GM21447 (cell line): ENCODE measurements around the gene MTAP.
"Not testable (repeated sequence)": the region's sequence is repeated elsewhere in the genome, so short reads cannot be mapped to it uniquely, and the experiment has no call there.

Source experiments
- ATAC-seq: cut with Tn5 transposase; IDR thresholded peaks from one replicate; pipeline ENCODE4 v1.9.1; 2021; ENCODE audit not compliant: unreplicated experiment

The MTAP gene

GRCh38 chr9:21904776-21905175 lies 102.3 kb downstream of the MTAP start:
- no peak for ATAC-seq

DNA sequence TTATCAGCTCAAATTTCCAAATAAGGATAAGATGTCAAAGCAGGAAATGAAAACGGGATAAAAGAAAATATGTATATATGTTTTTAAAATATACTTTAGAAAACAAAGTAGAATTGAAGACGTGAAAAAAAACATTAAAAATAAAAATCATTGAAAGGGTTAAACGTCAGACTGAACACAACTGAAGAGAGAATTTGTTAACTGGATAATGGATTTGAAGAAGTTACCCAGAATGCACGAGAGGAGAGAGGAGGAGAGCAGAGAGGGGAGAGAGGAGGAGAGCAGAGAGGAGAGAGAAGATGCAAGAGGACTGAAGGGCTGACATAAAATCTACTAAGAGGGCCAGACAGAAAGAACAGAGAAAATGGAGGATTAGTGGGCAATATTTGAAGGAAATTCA lies 103.8 kb downstream of the MTAP start:
- no peak for ATAC-seq

DNA sequence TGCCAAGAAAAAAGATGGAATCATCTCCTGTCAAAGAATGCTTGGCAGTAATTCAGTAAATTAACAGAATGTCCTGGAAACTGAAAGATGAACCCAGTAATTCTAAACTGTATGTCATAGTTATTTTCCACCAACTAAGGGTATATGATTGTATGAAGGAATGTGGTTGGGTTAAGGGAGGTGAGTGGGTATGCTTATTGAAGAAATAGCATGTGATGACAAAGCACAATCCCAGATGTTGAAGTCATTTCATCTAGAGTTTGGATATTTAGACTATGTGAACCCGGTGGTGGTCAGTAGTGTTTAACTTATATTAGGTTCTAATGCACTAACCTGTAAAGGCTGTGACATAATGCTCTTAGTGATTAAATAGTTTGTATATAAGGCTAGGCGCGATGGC lies 104.4 kb downstream of the MTAP start:
- no peak for ATAC-seq

DNA sequence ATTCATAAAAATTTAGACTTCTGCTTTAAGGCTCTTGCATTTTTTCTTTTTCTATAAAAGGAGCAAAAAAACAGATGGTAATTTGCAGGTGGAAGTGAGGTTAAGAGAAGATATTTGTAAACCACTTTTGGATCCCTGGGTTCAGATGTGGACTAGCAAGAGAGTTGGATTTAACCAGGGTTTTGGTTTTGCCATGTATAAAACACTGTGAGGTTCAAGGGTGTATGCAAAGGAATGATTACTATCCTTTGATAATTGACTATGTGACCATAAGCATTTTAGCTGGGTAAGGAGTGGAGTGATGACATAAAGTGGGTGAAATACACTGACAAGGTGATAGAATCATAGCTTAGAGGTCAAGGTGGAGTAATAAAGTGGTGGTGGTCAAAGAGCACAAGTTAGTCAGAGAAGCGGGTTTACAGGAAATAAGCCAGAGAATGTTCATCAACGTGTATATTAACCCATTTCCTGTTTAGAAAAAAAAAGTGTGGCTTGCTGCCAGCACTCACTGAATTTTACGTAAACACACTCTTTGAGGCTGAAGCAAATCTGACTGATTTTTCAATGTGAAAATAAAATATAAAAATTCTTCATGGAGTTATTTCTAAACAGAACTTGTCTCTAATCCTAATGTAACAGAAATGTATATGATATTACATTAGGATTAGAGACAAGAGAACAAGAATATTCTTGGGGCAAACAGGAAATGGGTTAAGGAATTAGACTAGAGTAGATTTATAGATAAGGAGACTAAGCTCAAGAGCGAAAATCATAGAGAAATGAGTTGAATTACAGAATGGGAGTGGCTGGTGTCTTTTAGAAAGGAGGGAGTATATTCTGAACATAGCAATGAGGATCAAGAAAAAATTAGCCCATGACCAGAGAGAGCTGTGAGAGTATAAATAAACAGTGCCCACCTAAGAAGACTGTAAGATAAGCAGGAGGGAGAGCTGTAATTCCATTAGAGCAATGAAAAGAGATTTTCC lies 117.2 kb downstream of the MTAP start:
- ATAC-seq: peak; percentile 94

- no peak for ATAC-seq
Measured at GRCh38 chr9:21923694-21924093, 121.3 kb downstream of the MTAP start.

- no peak for ATAC-seq
Measured at GRCh38 chr9:21927752-21928151, 125.3 kb downstream of the MTAP start.

DNA sequence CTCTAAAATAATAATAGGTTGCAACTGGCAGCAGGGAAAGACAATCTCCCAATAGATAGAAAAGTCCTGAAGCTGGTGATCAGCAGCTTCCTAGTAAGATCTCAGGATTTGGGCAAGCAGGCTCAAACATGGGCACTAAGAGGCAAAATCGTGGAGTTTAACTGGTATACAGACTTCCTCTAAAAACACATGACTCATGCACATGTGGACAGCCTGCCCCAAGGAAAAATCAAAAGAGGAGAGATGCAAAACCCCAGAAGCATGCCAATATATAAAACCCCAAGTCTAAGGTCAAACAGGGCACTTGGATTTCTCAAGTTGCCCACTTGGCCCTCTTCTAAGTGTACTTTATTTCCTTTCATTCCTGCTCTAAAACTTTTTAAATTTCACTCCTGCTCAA lies 129.0 kb downstream of the MTAP start:
- ATAC-seq: no peak

DNA sequence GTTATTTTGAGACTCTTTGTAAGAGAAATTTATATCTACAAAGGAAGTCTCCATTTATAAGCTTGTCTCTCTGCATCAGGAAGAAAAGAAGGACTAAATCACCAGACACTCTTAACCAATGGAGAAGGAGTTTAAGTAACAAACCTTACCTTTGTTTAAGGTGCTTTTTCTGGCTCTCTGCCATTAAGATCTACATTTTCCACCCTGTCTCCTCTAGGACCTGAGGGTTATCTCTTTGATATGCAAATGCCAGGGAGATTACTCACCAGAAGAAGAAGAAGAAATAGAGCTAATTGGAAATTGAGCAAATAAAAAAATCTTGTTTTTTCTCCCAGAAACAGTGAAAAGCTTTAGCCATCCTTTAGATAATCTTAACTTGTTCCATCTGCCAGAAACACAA lies 130.8 kb downstream of the MTAP start:
- no peak for ATAC-seq

DNA sequence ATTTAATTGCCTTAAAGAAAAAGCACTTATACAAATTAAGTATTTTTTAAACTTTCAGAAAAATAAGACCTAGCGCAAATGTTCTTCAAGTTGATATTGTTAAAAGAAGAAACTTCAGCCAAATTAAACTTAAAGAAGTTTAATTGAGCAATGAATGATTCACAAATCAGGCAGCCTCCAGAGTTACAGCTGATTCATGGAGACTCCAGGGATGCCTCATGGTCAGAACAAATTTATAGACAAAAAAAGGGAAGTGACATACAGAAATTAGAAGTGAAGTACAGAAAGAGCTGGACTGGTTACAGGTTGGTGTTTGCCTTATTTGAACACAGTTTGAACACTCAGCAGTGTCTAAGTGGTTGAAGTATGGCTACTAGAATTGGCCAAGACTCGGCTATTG lies 131.4 kb downstream of the MTAP start:
- no peak for ATAC-seq

- no peak for ATAC-seq
Measured at GRCh38 chr9:21935631-21936030, 133.2 kb downstream of the MTAP start.

DNA sequence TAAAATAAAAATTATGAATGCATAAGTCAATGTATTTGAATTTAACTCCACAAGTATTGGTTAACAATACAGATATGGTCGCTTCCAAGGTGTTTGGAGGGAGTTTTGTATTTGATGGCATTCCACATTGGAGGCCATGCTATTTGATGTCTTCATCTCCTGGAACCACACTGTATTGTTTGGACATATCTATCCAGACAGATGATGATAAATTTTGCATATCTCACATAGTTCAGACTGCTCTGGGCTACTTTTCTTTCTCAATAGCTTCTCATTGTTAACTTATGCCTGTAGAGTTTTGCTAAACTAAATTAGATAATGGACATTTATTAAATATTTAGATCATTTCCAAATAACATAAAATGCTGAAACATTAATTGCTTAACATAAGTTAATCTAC lies 133.7 kb downstream of the MTAP start:
- no peak for ATAC-seq

DNA sequence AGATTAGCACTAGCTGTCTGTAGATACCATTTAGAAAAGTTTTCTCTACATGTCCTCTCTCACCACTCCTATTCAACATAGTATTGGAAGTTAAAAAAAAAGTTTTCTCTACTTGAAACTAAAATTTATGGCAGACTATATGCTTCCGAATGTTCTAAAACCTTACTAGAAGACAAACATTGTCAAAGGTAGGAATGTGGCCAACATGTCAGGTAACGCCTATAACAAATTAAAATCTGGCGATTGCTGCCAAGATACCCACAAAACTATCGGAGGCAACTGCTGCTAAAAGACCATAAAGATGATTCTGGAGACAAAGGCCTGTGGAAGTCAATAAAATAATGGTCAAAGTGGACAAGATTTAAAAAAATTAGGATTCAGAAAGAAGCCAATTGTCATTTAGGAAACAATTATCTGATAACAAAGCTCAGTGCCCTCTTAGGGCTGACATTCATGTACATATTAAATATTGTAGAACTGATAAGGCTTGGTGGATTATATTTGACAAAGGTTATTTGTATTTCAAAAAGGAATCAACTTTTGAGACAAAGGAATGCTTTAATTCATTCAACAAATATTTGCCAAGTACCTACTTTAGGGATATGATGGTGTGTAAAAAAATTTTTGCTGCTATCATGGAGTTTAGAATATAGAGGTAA lies 139.0 kb downstream of the MTAP start:
- ATAC-seq: no peak

- no peak for ATAC-seq
Measured at GRCh38 chr9:21943464-21943863, 141.0 kb downstream of the MTAP start.

- no peak for ATAC-seq
Measured at GRCh38 chr9:21945606-21946005, 143.2 kb downstream of the MTAP start.

DNA sequence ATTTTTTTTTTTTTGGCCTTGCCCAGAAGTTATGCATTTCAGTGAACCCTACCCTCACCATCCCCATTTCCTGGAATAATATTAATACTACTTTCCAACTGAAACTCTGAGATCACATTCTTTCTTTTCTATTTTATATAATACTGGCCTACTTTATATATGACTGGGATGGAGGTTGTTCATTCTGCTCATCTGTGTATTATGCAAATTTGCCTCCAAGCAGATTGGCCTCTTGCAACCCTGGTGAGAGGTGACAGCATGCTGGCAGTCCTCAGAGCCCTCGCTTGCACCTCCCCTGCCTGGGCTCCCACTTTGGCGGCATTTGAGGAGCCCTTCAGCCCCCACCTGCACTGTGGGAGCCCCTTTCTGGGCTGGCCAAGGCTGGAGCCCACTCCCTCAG lies 156.4 kb downstream of the MTAP start:
- no peak for ATAC-seq

DNA sequence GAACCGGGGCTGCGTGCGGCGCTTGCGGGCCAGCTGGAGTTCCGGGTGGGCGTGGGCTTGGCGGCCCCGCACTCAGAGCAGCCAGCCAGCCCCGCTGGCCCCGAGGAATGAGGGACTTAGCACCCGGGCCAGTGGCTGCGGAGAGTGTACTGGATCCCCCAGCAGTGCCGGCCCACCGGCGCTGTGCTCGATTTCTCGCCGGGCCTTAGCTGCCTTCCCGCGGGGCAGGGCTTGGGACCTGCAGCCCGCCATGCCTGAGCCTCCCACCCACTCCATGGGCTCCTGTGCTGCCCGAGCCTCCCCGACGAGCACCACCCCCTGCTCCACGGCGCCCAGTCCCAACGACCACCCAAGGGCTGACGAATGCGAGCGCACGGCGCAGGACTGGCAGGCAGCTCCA lies 156.8 kb downstream of the MTAP start:
- not testable (repeated sequence) for ATAC-seq

- no peak for ATAC-seq
Measured at GRCh38 chr9:21961569-21961968, 159.1 kb downstream of the MTAP start.

GRCh38 chr9:21964925-21965385 lies 162.5 kb downstream of the MTAP start:
- peak; percentile 48 for ATAC-seq

- ATAC-seq: peak; percentile 75
Measured at GRCh38 chr9:21965401-21965951, 163.0 kb downstream of the MTAP start.

DNA sequence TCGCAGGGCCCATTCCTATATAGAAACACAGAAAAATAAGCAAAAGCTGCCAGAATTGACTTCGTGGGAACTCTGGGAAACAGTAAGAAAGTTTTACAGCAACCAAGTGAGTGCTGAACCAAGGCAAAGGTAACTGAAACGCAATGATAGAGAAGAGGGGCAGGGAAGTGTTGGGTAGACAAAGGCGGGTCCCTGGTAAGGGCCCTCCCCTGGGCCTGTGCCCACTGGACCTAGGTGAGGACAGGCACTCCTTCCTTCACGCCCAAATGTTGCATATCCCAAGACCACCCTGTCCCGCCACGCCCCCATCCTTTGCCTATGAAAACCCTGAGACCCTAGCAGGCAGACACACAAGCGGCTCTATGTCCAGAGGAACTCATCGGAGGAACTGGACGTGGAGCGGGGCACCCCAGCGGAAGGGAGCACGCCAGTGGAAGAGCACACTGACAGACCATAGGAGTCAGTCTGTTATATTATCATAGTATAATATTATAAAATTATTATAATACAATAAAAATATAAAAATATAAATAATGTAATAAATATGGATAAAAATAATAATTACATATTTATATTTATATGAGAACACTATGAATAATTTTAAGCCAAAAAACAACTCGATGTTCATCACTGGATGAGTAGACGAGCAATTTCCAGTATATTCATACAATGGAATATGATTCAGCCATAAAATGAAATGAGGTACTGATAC lies 163.9 kb downstream of the MTAP start:
- ATAC-seq: no peak

- no peak for ATAC-seq
Measured at GRCh38 chr9:21967169-21967568, 164.7 kb downstream of the MTAP start.
